ENCODE results near the gene KRTAP12-1.

GRCh38 chr21:44656868-44657267 is 25.1 kb downstream of the KRTAP12-1 start:
- TF ChIP-seq CTCF (IDR thresholded peaks at IDR 0.05) (no peak), POLR2A (IDR thresholded peaks at IDR 0.05) (no peak)

All from heart left ventricle (tissue), 13 donors.